Activated naive CD8-positive, alpha-beta T cell treated with anti-CD3 and anti-CD28 coated beads, Interleukin-2, amount 10 ng/mL, durations not matched to agents 7 days and 5 days (primary cell): Measurements from ENCODE around the gene UTP4. TPM values are rescaled to one million over a fixed set of nuclear protein-coding genes. Genes with fewer than 3 reads are reported as not detected.
A peak's percentile ranks its signal among the peaks of the same experiment; 100 is the strongest.
"Not testable (repeated sequence)": the region's sequence is repeated elsewhere in the genome, so short reads cannot be mapped to it uniquely, and the experiment has no call there.

Source experiments
- ATAC-seq: fragments of 150-1000 bp; cut with Tn5 transposase; one replicate; pipeline ENCODE4 v1.10.0; 2021; ENCODE audit warnings: low read depth, moderate library complexity
- POLR2A ChIA-PET: fragments of 350-600 bp; sonication (Branson Sonifier 250); formaldehyde crosslinking; loops from one replicate; lab custom pipeline; 2021; ENCODE audit warnings: antibody characterized with exemption; lab: Charles Lee
- DNase-seq: peaks from one replicate; pipeline ENCODE4 v3.0.0; 2021
- H3K27ac Mint-ChIP-seq: one replicate; pipeline ENCODE4 v1.8.0; 2022; ENCODE audit warnings: mild to moderate bottlenecking, mixed read lengths
- H3K27me3 Mint-ChIP-seq: one replicate; pipeline ENCODE4 v1.8.0; 2022; ENCODE audit warnings: mild to moderate bottlenecking, moderate library complexity, mixed read lengths
- H3K36me3 Mint-ChIP-seq: one replicate; pipeline ENCODE4 v1.8.0; 2021; ENCODE audit warnings: mild to moderate bottlenecking, mixed read lengths
- H3K4me1 Mint-ChIP-seq: one replicate; pipeline ENCODE4 v1.8.0; 2021; ENCODE audit warnings: mixed read lengths
- H3K4me3 Mint-ChIP-seq: one replicate; pipeline ENCODE4 v1.8.0; 2022; ENCODE audit warnings: mild to moderate bottlenecking, moderate library complexity, mixed read lengths
- H3K9me3 Mint-ChIP-seq: one replicate; pipeline ENCODE4 v1.8.0; 2021; ENCODE audit warnings: mixed read lengths
- total RNA-seq, 2 experiments: library from RNA; stranded (reverse); gene quantifications; one replicate each; pipeline ENCODE4 v1.2.3, GENCODE V29; 2021

The UTP4 gene
- total RNA-seq, 2 experiments from 2014 or later, result 40.5 to 41.4 TPM

DNA sequence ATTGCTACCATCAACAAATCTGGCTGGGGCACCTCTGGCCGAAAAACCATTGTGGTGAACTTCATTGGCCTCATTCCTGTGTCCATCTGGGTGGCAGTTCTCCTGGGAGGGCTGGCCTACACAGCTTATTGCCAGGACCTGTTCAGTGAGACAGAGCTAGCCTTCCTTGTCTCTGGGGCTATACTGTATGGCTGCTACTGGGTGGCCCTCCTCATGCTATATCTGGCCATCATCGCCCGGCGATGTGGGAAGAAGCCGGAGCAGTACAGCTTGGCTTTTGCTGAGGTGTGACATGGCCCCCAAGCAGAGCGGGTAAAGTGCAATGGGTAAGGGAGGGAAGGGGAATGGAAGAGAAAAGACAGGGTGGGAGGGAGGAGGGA, 17.5 kb upstream of the UTP4 start:
- Mint-ChIP-seq H3K4me3 (no peak overlapping the region), H3K4me1 (peaks cover 7% of the 10 kb centered on the region), H3K36me3 (peaks cover 19% of the 10 kb centered on the region), H3K9me3 (no peaks in the 10 kb centered on the region), H3K27me3 (no peaks in the 10 kb centered on the region), H3K27ac (no peak overlapping the region)
- ATAC-seq (no peak), DNase-seq (peak; percentile 13)
- POLR2A ChIA-PET, result no interaction called here

DNA sequence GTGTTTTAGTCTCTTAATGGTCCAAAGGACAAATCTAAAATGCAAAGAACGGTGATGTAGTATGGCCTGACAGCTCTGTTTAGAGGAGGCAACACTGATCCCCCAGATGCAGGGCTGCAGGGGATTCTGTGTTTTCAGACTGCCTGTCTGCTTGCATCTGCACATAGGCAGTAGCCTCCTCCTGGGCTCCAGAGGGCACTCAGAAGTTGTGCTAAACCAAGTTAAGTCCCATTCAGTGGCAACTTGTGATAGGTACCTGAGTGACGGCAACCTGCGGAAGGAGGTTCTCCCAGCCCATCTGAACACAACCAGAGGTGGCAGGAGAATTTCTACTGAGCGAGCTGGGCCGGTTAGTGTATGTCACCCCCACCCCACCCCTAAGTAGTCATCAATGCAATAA, 17.1 kb upstream of the UTP4 start:
- DNase-seq, result peak; percentile 11

DNA sequence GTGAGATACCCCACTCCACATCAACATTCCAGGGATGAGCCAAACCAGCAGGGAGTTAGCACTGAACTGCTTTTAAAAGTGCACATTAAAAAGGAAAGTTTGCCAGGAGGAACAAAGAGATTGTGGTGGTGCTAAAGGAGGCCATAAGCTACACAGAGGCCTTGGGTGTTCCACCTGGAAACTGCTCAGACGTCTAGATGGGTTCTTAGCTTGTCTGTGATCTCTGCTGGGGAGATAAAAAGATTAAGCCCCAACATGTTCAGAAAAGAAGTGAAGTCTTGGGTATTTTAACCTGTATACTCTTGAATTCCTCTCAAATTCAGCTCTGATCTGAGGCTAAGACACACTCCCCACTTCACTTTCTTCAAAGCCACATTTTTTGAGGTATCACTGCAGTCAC, 16.6 kb upstream of the UTP4 start:
- DNase-seq, result no peak
- Mint-ChIP-seq H3K4me3 (no peak overlapping the region), H3K27ac (no peak overlapping the region), H3K36me3 (peaks cover 21% of the 10 kb centered on the region), H3K4me1 (peaks cover 7% of the 10 kb centered on the region), H3K27me3 (no peaks in the 10 kb centered on the region), H3K9me3 (no peaks in the 10 kb centered on the region)
- ATAC-seq, result no peak
- POLR2A ChIA-PET, result interaction anchor here (1.0 kb wide), 1 partner anchor 10 kb away, joined by 3 read pairs; the partner anchor contains the start of gene HAS3

More for the DNA sequence above, 17.1 kb upstream of the UTP4 start:
- no peak for ATAC-seq
- Mint-ChIP-seq H3K9me3 (no peaks in the 10 kb centered on the region), H3K4me3 (no peak overlapping the region), H3K27me3 (no peaks in the 10 kb centered on the region), H3K27ac (no peak overlapping the region), H3K36me3 (peaks cover 20% of the 10 kb centered on the region), H3K4me1 (peaks cover 7% of the 10 kb centered on the region)
- POLR2A ChIA-PET, result interaction anchor here (1.0 kb wide), 1 partner anchor 10 kb away, joined by 3 read pairs; the partner anchor contains the start of gene HAS3

DNA sequence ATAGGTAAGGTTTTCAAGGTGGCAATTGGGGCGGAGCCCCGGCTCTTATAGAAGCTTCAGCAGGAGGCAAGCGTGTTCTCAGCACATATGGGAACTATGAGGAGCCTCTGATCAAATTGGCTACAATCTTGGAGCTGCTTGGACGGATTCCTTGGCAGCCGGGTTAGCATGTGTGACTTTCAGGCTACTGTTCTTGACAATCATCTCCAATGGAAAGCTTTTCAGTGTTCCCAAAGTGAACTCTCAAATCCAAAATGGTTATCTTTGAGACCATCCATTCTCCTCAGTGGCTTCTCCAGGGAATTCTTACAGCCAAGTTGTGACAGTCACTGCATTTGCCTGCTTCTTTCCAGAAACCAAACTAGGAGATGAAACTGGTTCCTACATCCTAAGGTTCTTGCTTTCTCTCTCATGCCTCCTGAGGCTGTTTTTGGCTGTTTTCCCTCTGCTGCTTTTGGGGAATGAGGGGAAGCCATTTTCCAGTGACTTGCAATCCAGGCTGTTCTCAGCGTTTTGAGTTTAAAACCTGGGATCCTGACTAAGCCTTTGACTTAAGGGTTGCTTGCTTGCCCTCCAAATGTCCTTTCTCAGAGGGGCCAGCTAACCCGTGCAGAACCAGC, 16.1 kb upstream of the UTP4 start:
- POLR2A ChIA-PET, result interaction anchor here (0.5 to 1.0 kb wide), 2 partner anchors 11 to 591 kb away, joined by 3 to 4 read pairs; partner anchors contain the start of gene HAS3
- Mint-ChIP-seq H3K36me3 (peaks cover 24% of the 10 kb centered on the region), H3K4me3 (no peak overlapping the region), H3K9me3 (no peaks in the 10 kb centered on the region), H3K27ac (no peak overlapping the region), H3K4me1 (peaks cover 7% of the 10 kb centered on the region), H3K27me3 (no peaks in the 10 kb centered on the region)
- DNase-seq, result no peak
- no peak for ATAC-seq

DNA sequence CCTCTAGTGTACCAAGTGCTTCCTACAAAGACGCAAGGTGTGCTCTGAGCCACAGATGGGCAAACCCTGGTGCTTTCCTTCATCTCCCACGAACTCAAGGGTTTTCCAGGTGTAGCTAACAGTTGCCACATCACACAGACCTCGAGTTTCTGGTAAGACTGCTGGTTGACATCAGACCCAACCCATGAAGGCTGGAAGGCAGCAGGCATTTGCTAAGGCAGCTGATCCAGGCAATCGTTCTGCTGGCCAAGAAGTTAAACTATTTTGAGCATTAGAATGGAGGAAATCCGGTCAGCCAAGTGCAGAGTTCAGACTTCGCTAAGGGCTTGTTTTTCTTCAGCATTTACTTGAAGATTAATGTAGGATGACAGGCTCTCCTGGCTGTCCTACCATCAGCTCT, 15.5 kb upstream of the UTP4 start:
- no peaks in the 10 kb centered on the region for H3K9me3 Mint-ChIP-seq
- POLR2A ChIA-PET, result no interaction called here
- peak; percentile 7 for DNase-seq
- peaks cover 24% of the 10 kb centered on the region for H3K36me3 Mint-ChIP-seq
- H3K4me3 Mint-ChIP-seq, result no peak overlapping the region
- H3K27me3 Mint-ChIP-seq, result no peaks in the 10 kb centered on the region
- no peak overlapping the region for H3K27ac Mint-ChIP-seq
- peaks cover 7% of the 10 kb centered on the region for H3K4me1 Mint-ChIP-seq
- no peak for ATAC-seq

DNA sequence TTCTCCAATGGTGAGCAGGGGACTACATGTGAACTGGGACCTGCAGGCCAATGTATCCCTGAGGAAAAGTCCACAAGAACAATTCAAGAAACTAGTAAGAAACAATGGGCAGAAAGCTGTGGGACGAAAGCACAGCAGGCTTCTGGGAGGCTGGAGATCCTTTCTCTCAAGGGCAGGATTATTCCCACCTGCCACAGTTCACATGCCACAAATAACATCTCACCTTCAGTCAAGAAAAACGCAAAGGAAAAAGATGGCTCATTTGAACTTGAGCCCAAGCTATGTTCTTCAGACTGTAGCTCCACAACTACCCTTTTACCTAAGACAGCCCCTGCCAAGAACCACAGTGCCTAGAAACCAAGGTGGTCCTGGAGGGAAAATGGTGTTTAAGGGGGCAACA, 14.0 kb upstream of the UTP4 start:
- no peak overlapping the region for H3K27ac Mint-ChIP-seq
- peaks cover 6% of the 10 kb centered on the region for H3K4me1 Mint-ChIP-seq
- DNase-seq (no peak), ATAC-seq (no peak)
- H3K4me3 Mint-ChIP-seq, result no peak overlapping the region
- H3K9me3 Mint-ChIP-seq, result no peaks in the 10 kb centered on the region
- POLR2A ChIA-PET, result interaction anchor here (0.6 to 0.7 kb wide), 3 partner anchors 9 to 166 kb away, joined by 3 to 4 read pairs (median 3); no protein-coding TSS in a partner anchor
- no peaks in the 10 kb centered on the region for H3K27me3 Mint-ChIP-seq
- peaks cover 24% of the 10 kb centered on the region for H3K36me3 Mint-ChIP-seq

DNA sequence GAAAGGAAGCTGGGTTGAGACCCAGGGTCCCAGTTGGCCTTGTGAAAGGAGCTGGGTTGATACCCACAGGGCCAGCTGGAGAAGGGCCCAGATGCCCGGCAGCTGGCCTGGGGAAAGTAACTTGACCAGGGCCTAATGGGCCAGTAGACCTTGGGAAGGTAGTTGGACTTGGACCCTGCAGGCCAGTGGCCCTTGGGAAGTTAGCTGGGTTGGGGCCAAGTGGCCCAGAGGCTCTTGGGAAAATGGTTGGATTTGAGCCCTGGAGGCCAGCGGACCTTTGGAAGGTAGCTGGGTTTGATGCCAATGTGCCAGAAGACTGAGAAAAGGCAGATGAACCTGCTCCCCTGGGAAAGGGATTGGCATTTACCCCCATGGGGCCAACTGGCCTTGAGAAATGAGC, 13.5 kb upstream of the UTP4 start:
- DNase-seq (no peak), ATAC-seq (no peak)
- POLR2A ChIA-PET, result interaction anchor here (0.5 to 0.7 kb wide), 3 partner anchors 9 to 74 kb away, joined by 3 read pairs; no protein-coding TSS in a partner anchor
- peaks cover 6% of the 10 kb centered on the region for H3K4me1 Mint-ChIP-seq
- no peak overlapping the region for H3K4me3 Mint-ChIP-seq
- H3K27me3 Mint-ChIP-seq, result no peaks in the 10 kb centered on the region
- H3K27ac Mint-ChIP-seq, result no peak overlapping the region
- H3K36me3 Mint-ChIP-seq, result peaks cover 24% of the 10 kb centered on the region
- no peaks in the 10 kb centered on the region for H3K9me3 Mint-ChIP-seq

DNA sequence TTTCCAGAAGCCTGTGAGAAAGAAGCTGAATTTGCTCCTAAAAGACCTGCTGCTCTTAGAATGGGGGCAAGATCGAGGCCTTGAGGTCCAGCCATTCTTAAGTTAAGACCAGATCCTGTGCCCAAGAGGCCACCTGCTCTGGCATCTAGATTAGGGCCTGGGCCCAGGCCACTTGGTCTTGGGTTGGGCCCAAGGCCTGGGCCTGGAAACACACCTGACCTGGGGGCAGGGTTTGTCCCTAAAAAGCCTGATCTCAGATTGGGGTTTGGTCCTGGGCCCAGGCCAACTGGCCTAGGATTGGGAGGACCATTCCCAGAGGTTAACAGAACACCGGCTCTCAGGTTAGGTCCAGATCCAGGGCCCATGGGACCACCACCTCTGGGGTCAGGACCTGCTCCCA, 12.9 kb upstream of the UTP4 start:
- H3K9me3 Mint-ChIP-seq, result no peaks in the 10 kb centered on the region
- no peak for ATAC-seq
- H3K4me3 Mint-ChIP-seq, result no peak overlapping the region
- H3K27ac Mint-ChIP-seq, result no peak overlapping the region
- H3K4me1 Mint-ChIP-seq, result peaks cover 7% of the 10 kb centered on the region
- H3K36me3 Mint-ChIP-seq, result peaks cover 26% of the 10 kb centered on the region
- POLR2A ChIA-PET, result interaction anchor here (0.5 kb wide), 1 partner anchor 57 kb away, joined by 3 read pairs; no protein-coding TSS in a partner anchor
- H3K27me3 Mint-ChIP-seq, result no peaks in the 10 kb centered on the region
- DNase-seq, result no peak

DNA sequence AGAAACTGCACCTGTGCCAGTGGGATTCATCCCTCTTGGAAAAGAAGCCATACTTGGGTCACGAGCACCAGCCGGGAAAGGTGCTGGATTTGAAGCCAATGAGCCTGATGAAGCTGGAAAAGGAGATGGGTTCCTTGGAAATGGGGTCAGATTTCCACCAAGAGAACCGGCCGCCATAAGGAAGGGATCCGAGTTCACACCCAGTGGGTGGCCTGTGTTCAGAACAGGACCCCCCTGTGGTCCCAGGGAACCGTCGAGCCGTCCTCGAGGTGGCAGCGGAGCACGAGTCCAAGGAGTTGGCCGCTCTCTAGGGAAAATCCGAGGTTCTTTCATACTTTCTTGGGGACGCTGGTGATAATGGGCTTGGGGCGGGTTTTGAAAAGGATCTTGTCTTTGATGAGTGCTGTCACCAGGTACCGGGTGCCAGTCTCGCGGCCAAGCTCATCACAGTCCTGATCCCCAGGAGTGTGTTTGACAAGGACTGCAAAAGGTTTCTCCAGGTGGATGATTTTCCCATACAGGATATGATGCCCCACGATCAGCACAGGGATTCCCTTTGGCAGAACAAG, 12.3 kb upstream of the UTP4 start:
- H3K27ac Mint-ChIP-seq, result no peak overlapping the region
- no peak overlapping the region for H3K4me3 Mint-ChIP-seq
- H3K27me3 Mint-ChIP-seq, result no peaks in the 10 kb centered on the region
- no peaks in the 10 kb centered on the region for H3K9me3 Mint-ChIP-seq
- peaks cover 26% of the 10 kb centered on the region for H3K36me3 Mint-ChIP-seq
- peaks cover 4% of the 10 kb centered on the region for H3K4me1 Mint-ChIP-seq
- ATAC-seq, result no peak
- peak; percentile 16 for DNase-seq
- POLR2A ChIA-PET, result no interaction called here

DNA sequence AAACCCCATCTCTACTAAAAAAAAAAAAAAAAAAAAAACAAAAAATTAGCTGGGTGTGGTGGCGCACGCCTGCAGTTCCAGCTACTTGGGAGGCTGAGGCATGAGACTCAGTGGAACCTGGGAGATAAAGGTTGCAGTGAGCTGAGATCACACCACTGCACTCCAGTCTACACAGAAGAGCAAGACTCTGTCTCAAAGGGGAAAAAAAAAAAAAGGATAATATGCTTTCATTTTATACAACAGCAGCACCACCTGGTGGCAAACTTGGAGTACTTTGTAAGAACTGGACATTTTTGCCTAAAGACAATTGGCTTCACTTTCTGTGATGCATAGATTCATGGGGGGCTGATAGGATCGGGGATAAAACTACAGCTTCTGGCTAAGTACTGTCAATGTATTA, 8.5 kb upstream of the UTP4 start:
- no peak overlapping the region for H3K4me3 Mint-ChIP-seq
- POLR2A ChIA-PET, result interaction anchor here (0.6 to 1.2 kb wide), 5 partner anchors 9 to 420 kb away, joined by 3 to 8 read pairs (median 4); partner anchors contain the start of genes CHTF8 and UTP4
- H3K36me3 Mint-ChIP-seq, result peaks cover 17% of the 10 kb centered on the region
- peak; percentile 45 for ATAC-seq
- no peak for DNase-seq
- H3K4me1 Mint-ChIP-seq, result peaks cover 12% of the 10 kb centered on the region
- no peaks in the 10 kb centered on the region for H3K9me3 Mint-ChIP-seq
- no peaks in the 10 kb centered on the region for H3K27me3 Mint-ChIP-seq
- peak overlapping the region; percentile 44 for H3K27ac Mint-ChIP-seq

DNA sequence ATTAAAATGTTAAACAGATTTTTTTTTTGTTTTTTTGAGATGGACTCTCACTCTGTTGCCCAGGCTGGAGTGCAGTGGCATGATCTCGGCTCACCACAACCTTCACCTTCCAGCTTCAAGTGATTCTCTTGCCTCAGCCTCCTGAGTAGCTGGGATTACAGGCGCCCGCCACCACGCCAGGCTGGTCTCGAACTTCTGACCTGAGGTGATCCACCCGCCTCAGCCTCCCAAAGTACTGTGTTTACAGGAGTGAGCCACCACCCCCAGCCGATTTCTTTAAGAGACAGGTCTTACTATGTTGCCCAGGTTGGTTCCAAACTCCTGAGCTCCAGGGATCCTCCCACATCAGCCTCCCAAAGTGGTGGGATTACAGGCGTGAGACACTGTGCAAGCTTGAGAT, 8.0 kb upstream of the UTP4 start:
- ATAC-seq, H3K4me3 Mint-ChIP-seq, H3K9me3 Mint-ChIP-seq, DNase-seq, H3K27ac Mint-ChIP-seq, H3K27me3 Mint-ChIP-seq: not testable (repeated sequence)
- Mint-ChIP-seq H3K4me1 (peaks cover 12% of the 10 kb centered on the region), H3K36me3 (peaks cover 12% of the 10 kb centered on the region)
- POLR2A ChIA-PET, result interaction anchor here (0.6 to 1.2 kb wide), 4 partner anchors 8 to 421 kb away, joined by 3 to 4 read pairs (median 4); partner anchors contain the start of genes CHTF8 and UTP4

DNA sequence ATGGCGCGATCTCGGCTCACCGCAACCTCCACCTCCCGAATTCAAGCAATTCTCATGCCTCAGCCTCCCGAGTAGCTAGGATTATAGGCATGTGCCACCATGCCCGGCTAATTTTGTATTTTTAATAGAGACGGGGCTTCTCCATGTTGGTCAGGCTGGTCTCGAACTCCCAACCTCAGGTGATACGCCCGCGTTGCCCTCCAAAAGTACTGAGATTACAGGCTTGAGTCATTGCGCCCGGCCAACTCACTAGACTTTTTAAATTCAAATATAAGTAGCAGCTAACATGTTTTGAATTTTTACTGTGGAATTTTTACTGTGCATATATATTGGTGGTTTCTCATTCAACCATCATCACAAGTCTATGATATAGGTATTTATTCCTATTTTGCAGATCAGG, 7.5 kb upstream of the UTP4 start:
- H3K9me3 Mint-ChIP-seq, ATAC-seq, DNase-seq, H3K4me3 Mint-ChIP-seq, H3K27ac Mint-ChIP-seq, H3K27me3 Mint-ChIP-seq: not testable (repeated sequence)
- Mint-ChIP-seq H3K4me1 (peaks cover 14% of the 10 kb centered on the region), H3K36me3 (peaks cover 12% of the 10 kb centered on the region)
- POLR2A ChIA-PET, result interaction anchor here (1.2 kb wide), 1 partner anchor 278 kb away, joined by 4 read pairs; no protein-coding TSS in a partner anchor

DNA sequence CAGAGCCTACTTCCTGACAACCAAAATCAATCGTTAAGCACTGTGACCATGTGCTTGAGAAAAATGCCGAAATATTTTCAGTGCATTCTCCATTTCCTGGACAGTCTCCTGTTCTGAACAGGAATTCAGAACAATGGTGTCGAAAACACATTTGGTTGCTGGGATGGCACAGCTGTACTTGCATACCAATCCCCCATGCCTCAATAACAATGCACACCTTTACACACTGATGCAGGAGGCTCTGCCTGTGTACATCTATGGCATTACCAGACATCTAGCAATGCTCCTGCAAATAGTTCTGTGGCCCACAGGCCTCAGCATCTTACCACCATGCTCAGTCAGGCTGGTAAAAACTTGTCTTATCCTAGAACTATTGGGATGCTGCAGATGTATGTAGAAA, 6.2 kb upstream of the UTP4 start:
- ATAC-seq, result no peak
- H3K4me3 Mint-ChIP-seq, result no peak overlapping the region
- no peaks in the 10 kb centered on the region for H3K9me3 Mint-ChIP-seq
- H3K27ac Mint-ChIP-seq, result no peak overlapping the region
- H3K27me3 Mint-ChIP-seq, result no peaks in the 10 kb centered on the region
- peaks cover 5% of the 10 kb centered on the region for H3K36me3 Mint-ChIP-seq
- peaks cover 24% of the 10 kb centered on the region for H3K4me1 Mint-ChIP-seq
- no peak for DNase-seq
- POLR2A ChIA-PET, result no interaction called here

DNA sequence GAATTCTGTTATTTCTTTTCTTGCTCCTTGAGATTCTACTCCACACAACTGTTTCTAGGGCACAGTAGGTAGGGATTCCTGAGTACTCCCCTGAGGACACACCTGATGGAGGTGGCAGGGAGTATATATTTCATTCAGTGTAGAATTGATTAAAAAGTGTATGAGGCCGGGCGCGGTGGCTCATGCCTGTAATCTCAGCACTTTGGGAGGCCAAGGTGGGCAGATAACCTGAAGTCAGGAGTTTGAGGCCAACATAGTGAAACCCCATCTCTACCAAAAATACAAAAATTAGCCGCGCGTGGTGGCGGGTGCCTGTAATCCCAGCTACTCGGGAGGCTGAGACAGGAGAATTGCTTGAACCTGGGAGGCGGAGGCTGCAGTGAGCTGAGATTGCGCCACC, 5.6 kb upstream of the UTP4 start:
- H3K27me3 Mint-ChIP-seq, H3K36me3 Mint-ChIP-seq, POLR2A ChIA-PET, H3K4me3 Mint-ChIP-seq, ATAC-seq, H3K27ac Mint-ChIP-seq, H3K9me3 Mint-ChIP-seq, DNase-seq: not testable (repeated sequence)
- H3K4me1 Mint-ChIP-seq, result peaks cover 25% of the 10 kb centered on the region
